ENCODE results near the gene B4GALT5. TPM values are rescaled to one million over a fixed set of nuclear protein-coding genes. Genes with fewer than 3 reads are reported as not detected.

Gene B4GALT5
- total RNA-seq, 1 experiment from 2014 or later: 62.4 TPM

DNA sequence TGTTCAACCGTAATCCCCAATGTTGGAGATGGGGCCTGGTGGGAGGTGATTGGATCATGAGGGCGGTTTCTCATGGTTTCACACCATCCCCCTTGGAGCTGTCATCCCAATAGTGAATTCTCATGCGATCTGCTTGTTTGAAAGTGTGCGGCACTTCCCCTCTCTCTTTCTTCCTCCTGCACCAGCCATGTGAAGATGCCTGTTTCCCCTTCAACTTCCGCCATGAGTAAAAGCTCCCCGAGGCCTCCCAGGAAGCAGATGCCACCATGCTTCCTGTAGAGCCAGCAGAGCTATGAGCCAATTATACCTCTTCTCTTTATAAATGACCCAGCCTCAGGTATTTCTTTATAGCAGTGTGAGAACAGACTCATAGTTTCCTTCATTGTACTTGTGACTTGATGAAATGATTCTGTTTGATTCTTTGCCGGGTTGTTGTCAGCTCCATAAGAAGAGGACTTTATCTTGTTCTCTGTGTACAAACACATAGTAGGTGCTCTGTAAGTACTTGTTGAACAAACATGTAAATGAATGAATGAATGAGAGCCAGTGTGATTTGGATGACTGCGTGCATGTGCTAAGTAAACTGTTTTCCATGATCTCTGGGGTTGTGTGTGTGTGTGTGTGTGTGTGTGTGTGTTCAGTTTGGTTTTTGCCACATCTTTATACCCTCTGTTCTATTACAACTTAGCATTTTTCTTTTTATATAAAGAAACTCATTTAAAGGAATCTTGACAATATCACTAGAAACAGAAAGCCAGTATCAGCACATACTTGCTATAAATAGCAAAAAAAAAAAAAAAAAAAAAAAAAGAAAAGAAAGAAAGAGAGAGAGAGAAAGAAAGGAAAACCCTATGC is 123.3 kb downstream of the B4GALT5 start:
- DNase-seq (ENCODE audit: low spot score) (no peak), ATAC-seq (no peak)
- TF ChIP-seq IRF2 (CRISPR knock-in tag; IDR thresholded peaks at IDR 0.05; ENCODE audit: borderline replicate concordance, low read depth): no peak
- no peak for TF ChIP-seq GABPB1 (CRISPR knock-in tag; IDR thresholded peaks at IDR 0.05)
- TF ChIP-seq PRRX2 (CRISPR knock-in tag; IDR thresholded peaks at IDR 0.05): no peak
- TF ChIP-seq, protein P1, sequence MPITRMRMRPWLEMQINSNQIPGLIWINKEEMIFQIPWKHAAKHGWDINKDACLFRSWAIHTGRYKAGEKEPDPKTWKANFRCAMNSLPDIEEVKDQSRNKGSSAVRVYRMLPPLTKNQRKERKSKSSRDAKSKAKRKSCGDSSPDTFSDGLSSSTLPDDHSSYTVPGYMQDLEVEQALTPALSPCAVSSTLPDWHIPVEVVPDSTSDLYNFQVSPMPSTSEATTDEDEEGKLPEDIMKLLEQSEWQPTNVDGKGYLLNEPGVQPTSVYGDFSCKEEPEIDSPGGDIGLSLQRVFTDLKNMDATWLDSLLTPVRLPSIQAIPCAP (CRISPR knock-in tag; IDR thresholded peaks at IDR 0.05): no peak
- no peak for TF ChIP-seq E2F4 (CRISPR knock-in tag; IDR thresholded peaks at IDR 0.05; ENCODE audit: borderline replicate concordance, low read depth)
- no peak for TF ChIP-seq SP1 (CRISPR knock-in tag; conservative IDR thresholded peaks at IDR 0.05)
- TF ChIP-seq ZNF317 (CRISPR knock-in tag; IDR thresholded peaks at IDR 0.05; ENCODE audit: borderline replicate concordance, low read depth): no peak
- no peak for TF ChIP-seq ZNF232 (CRISPR knock-in tag; IDR thresholded peaks at IDR 0.05)
- TF ChIP-seq KAT7 (CRISPR knock-in tag; IDR thresholded peaks at IDR 0.05; ENCODE audit: borderline replicate concordance): no peak
- TF ChIP-seq ATF3 (CRISPR knock-in tag; conservative IDR thresholded peaks at IDR 0.05): no peak
- no peak for TF ChIP-seq EMX1 (CRISPR knock-in tag; IDR thresholded peaks at IDR 0.05)
- TF ChIP-seq FOXK1 (CRISPR knock-in tag; IDR thresholded peaks at IDR 0.05): no peak
- no peak for TF ChIP-seq PREB (CRISPR knock-in tag; IDR thresholded peaks at IDR 0.05; ENCODE audit: borderline replicate concordance)
- TF ChIP-seq, protein P2, sequence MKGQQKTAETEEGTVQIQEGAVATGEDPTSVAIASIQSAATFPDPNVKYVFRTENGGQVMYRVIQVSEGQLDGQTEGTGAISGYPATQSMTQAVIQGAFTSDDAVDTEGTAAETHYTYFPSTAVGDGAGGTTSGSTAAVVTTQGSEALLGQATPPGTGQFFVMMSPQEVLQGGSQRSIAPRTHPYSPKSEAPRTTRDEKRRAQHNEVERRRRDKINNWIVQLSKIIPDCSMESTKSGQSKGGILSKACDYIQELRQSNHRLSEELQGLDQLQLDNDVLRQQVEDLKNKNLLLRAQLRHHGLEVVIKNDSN (CRISPR knock-in tag; IDR thresholded peaks at IDR 0.05): no peak
- Mint-ChIP-seq H3K36me3 (no peaks in the 10 kb centered on the region), H3K27me3 (ENCODE audit: low read depth) (no peaks in the 10 kb centered on the region; the same call in none of the 2 replicates), H3K9me3 (no peaks in the 10 kb centered on the region), H3K27ac (no peak overlapping the region), H3K4me3 (no peak overlapping the region), H3K4me1 (peaks cover 6% of the 10 kb centered on the region; the same call in 1 of the 2 replicates)
- ChIA-PET POLR2A (interaction anchor here (0.7 kb wide), 1 partner anchor 28 kb away, joined by 3 read pairs; no protein-coding TSS in a partner anchor), CTCF (interaction anchor here (0.9 to 1.6 kb wide), 3 partner anchors 13 to 49 kb away, joined by 3 to 6 read pairs (median 6); no protein-coding TSS in a partner anchor)

DNA sequence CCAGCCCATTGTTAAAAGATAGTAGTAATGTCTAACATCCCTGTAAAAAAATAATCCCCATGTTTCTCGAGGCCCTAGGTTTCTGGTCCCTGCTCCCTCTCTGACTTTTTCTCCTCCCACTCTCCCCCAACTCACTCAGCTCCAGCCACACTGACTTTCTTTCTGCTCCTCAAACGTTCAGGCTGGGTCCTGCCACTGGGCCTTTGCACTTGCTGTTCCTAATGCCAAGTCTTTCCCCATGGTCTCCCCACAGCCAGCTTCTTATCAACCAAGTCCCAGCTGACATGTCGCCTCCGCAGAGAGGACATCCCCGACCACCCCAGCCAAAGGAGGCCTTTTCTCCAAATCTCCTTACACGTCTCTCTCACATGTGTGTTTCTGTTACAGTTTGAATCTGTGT is 123.9 kb downstream of the B4GALT5 start:
- H3K4me3 Mint-ChIP-seq: no peak overlapping the region
- no peaks in the 10 kb centered on the region; the same call in none of the 2 replicates for H3K27me3 Mint-ChIP-seq (ENCODE audit: low read depth)
- H3K4me1 Mint-ChIP-seq: peaks cover 6% of the 10 kb centered on the region; the same call in 1 of the 2 replicates
- POLR2A ChIA-PET: no interaction called here
- H3K27ac Mint-ChIP-seq: no peak overlapping the region
- no peaks in the 10 kb centered on the region for H3K36me3 Mint-ChIP-seq
- DNase-seq (ENCODE audit: low spot score): no peak
- ATAC-seq: no peak
- H3K9me3 Mint-ChIP-seq: no peaks in the 10 kb centered on the region
- CTCF ChIA-PET: interaction anchor here (1.3 to 1.6 kb wide), 2 partner anchors 14 to 45 kb away, joined by 3 to 6 read pairs; no protein-coding TSS in a partner anchor
- TF ChIP-seq ZNF121 (CRISPR knock-in tag; IDR thresholded peaks at IDR 0.05) (no peak), ZNF512 (CRISPR knock-in tag; IDR thresholded peaks at IDR 0.05; ENCODE audit: borderline replicate concordance) (no peak), TCF7 (CRISPR knock-in tag; IDR thresholded peaks at IDR 0.05; ENCODE audit: low read depth) (no peak), E2F1 (CRISPR knock-in tag; IDR thresholded peaks at IDR 0.05) (no peak), EMX1 (CRISPR knock-in tag; IDR thresholded peaks at IDR 0.05) (no peak), ATF1 (CRISPR knock-in tag; IDR thresholded peaks at IDR 0.05) (no peak)
- TF ChIP-seq, protein P3, sequence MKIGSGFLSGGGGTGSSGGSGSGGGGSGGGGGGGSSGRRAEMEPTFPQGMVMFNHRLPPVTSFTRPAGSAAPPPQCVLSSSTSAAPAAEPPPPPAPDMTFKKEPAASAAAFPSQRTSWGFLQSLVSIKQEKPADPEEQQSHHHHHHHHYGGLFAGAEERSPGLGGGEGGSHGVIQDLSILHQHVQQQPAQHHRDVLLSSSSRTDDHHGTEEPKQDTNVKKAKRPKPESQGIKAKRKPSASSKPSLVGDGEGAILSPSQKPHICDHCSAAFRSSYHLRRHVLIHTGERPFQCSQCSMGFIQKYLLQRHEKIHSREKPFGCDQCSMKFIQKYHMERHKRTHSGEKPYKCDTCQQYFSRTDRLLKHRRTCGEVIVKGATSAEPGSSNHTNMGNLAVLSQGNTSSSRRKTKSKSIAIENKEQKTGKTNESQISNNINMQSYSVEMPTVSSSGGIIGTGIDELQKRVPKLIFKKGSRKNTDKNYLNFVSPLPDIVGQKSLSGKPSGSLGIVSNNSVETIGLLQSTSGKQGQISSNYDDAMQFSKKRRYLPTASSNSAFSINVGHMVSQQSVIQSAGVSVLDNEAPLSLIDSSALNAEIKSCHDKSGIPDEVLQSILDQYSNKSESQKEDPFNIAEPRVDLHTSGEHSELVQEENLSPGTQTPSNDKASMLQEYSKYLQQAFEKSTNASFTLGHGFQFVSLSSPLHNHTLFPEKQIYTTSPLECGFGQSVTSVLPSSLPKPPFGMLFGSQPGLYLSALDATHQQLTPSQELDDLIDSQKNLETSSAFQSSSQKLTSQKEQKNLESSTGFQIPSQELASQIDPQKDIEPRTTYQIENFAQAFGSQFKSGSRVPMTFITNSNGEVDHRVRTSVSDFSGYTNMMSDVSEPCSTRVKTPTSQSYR (CRISPR knock-in tag; IDR thresholded peaks at IDR 0.05): no peak
- TF ChIP-seq, protein P4, sequence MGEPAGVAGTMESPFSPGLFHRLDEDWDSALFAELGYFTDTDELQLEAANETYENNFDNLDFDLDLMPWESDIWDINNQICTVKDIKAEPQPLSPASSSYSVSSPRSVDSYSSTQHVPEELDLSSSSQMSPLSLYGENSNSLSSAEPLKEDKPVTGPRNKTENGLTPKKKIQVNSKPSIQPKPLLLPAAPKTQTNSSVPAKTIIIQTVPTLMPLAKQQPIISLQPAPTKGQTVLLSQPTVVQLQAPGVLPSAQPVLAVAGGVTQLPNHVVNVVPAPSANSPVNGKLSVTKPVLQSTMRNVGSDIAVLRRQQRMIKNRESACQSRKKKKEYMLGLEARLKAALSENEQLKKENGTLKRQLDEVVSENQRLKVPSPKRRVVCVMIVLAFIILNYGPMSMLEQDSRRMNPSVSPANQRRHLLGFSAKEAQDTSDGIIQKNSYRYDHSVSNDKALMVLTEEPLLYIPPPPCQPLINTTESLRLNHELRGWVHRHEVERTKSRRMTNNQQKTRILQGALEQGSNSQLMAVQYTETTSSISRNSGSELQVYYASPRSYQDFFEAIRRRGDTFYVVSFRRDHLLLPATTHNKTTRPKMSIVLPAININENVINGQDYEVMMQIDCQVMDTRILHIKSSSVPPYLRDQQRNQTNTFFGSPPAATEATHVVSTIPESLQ (CRISPR knock-in tag; IDR thresholded peaks at IDR 0.05): no peak
